Coronary artery (tissue), 2 donors: ENCODE measurements around the gene BBIP1.

ENCODE experiments used
- DNase-seq: peaks from one replicate; pipeline ENCODE4 v3.0.0-alpha.2; 2017; ENCODE audit warnings: low spot score
- H3K27ac ChIP-seq, 2 donors: fragments of 200-600 bp; sonication (generic); one replicate each; pipeline ENCODE4 v1.5.1; 2016 to 2019
- H3K4me3 ChIP-seq: fragments of 200-600 bp; sonication (generic); 2 replicates; pipeline ENCODE4 v1.5.1; 2016; ENCODE audit warnings: mild to moderate bottlenecking, moderate library complexity
- CTCF ChIP-seq: fragments of 200-600 bp; sonication (generic); IDR thresholded peaks from one replicate; pipeline ENCODE4 v1.5.1; 2019; ENCODE audit warnings: antibody characterized with exemption

BBIP1 gene

GRCh38 chr10:110898391-110898790 lies 20.6 kb downstream of the BBIP1 start:
- Histone ChIP-seq H3K27ac (no peak overlapping the region), H3K4me3 (no peak overlapping the region)
- TF ChIP-seq CTCF = no peak
- DNase-seq = no peak

DNA sequence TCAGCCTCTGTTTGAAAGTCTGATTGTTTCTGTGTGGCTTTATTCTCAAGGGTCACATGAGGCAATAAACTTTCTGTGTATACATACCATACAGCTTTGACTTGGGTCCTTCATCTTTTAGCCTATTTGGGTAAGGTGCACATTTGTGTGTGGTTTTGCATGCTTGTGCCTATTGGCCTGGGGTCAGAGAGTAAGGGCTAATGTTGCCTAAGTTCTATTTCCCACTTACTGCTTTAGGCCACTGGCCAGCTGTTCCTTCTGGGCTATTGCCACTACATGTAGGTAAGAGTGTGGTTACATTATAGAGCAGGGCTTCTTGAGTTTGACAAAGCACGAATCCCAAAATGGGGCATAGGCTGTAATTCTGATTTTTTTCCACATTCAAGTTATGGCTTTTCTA lies 21.8 kb downstream of the BBIP1 start:
- Histone ChIP-seq H3K4me3 (no peak overlapping the region), H3K27ac (no peak overlapping the region)
- no peak for TF ChIP-seq CTCF
- DNase-seq = no peak

- peak; percentile 51 for TF ChIP-seq CTCF
- Histone ChIP-seq H3K4me3 (no peak overlapping the region), H3K27ac (no peak overlapping the region)
- DNase-seq = no peak
Measured at GRCh38 chr10:110893559-110894179, 25.3 kb downstream of the BBIP1 start.

DNA sequence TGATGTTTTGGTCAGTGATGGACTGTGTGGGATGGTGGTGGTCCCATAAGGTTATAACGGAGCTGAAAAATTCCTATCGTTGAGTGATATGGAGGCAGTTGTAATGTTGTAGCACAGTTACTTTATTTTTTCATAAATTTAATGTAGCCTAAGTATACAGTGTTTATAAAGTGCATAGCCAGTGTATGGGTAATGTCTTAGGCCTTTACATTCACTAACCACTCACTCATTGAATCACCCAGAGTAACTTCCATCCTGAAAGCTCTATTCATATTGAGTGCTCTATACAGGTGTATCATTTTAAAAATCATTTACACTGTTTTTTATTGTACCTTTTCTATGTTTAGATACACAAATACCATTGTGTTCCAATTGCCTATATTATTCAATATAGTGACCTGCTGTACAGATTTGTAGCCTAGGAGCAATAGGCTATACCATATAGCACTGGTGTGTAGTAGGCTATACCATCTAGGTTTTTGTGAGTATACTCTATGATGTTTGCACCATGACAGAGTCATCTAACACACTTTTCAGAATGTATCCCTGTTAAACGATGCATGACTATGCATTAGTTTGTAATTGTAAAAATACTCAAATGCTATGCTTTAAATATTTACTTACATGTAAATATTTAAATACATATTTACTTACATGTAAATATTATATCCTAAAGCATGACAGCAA lies 26.2 kb downstream of the BBIP1 start:
- no peak for TF ChIP-seq CTCF
- Histone ChIP-seq H3K4me3 (no peak overlapping the region), H3K27ac (no peak overlapping the region)
- DNase-seq = no peak

GRCh38 chr10:110887560-110887959 lies 31.4 kb downstream of the BBIP1 start:
- H3K27ac ChIP-seq = no peak overlapping the region
- H3K4me3 ChIP-seq = no peak overlapping the region
- TF ChIP-seq CTCF = no peak
- no peak for DNase-seq

DNA sequence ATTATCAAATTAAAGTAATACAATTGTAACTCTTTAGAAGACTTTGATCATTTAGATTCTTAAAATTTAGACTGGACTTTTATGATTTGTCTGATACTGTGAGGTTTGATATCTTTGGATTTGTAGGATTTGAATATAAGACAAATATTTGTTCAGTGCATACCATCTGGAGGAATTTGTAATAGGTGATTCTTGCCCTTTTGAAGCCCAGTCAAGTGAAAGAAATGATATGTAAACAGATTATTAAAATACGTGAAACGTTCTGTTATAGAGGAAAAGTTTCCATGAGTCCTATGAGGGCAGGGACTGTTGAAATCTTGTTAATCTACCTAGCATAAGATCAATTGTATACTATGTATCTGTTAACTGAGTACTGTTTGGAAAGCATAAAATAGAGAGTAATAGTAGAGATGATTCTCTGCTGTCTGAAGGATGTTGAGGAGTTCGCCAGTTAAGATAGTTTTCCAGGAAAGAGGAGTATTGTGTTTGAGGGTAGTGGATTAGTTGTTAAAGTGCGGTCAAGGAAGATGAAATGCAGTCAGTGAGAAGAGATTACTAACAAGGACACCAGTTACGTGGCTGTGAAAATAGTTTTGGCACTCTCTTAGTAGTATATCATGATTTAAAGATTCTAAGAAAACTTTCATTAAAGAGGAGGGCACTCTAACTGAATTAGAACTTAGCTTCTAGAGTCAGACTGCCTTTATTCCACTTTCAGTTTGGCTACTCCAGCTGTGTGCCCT lies 32.9 kb downstream of the BBIP1 start:
- no peak overlapping the region for H3K4me3 ChIP-seq
- H3K27ac ChIP-seq = peak overlapping the region in 1 of 2 donors; percentile 9
- no peak for DNase-seq
- no peak for TF ChIP-seq CTCF
